PC-3 (cell line): Measurements from ENCODE around the gene SPATA16. TPM values are rescaled to one million over a fixed set of nuclear protein-coding genes. Genes with fewer than 3 reads are reported as not detected.
"Not testable (repeated sequence)": the region's sequence is repeated elsewhere in the genome, so short reads cannot be mapped to it uniquely, and the experiment has no call there.

Experiments
- ATAC-seq: fragments of 200-7000 bp; cut with Tn5 transposase; 2 replicates; pipeline ENCODE4 v1.9.1; 2020; ENCODE audit warnings: mild to moderate bottlenecking, moderate library complexity
- BruUV-seq: library from RNA; stranded (reverse); fragments of 400-500 nt; replicated peaks from 2 replicates; lab custom pipeline; 2021; lab: Mats Ljungman, UMichigan
- CTCF ChIA-PET: fragments of 300-600 bp; sonication (Branson Sonifier 250); formaldehyde crosslinking; loops from one replicate; lab custom pipeline; 2022; ENCODE audit warnings: antibody characterized with exemption; lab: Charles Lee
- POLR2A ChIA-PET: fragments of 300-600 bp; sonication (Branson Sonifier 250); formaldehyde crosslinking; loops from one replicate; lab custom pipeline; 2022; ENCODE audit warnings: antibody characterized with exemption; ENCODE audit not compliant: unreplicated experiment; lab: Charles Lee
- DNase-seq: peaks from one replicate; pipeline ENCODE4 v3.0.0-alpha.2; 2015
- H2AFZ ChIP-seq: fragments of 300-600 bp; sonication (generic); 2 replicates; pipeline ENCODE4 v1.6.0; 2016; ENCODE audit warnings: antibody characterized with exemption, low read length
- H3F3A ChIP-seq: fragments of 300-600 bp; sonication (generic); one replicate; pipeline ENCODE4 v1.6.0; 2017; ENCODE audit warnings: antibody characterized with exemption, low read length, control low read depth, mild to moderate bottlenecking; ENCODE audit not compliant: unreplicated experiment
- H3K27ac ChIP-seq: fragments of 300-600 bp; sonication (generic); 2 replicates; pipeline ENCODE4 v1.5.1; 2016; ENCODE audit warnings: mild to moderate bottlenecking, low read length
- H3K27me3 ChIP-seq: fragments of 300-600 bp; sonication (generic); 2 replicates; pipeline ENCODE4 v1.6.1; 2016; ENCODE audit warnings: low read length, mixed read lengths
- H3K36me3 ChIP-seq: fragments of 300-600 bp; sonication (generic); 2 replicates; pipeline ENCODE4 v1.6.1; 2016; ENCODE audit warnings: low read depth, mixed run types, low read length, mixed read lengths
- H3K4me1 ChIP-seq: fragments of 300-600 bp; sonication (generic); 2 replicates; pipeline ENCODE4 v1.5.1; 2016; ENCODE audit warnings: low read length; ENCODE audit not compliant: insufficient read depth
- H3K4me2 ChIP-seq: fragments of 300-600 bp; sonication (generic); 2 replicates; pipeline ENCODE4 v1.6.0; 2016; ENCODE audit warnings: low read length
- H3K4me3 ChIP-seq: fragments of 300-600 bp; sonication (generic); 2 replicates; pipeline ENCODE4 v1.5.1; 2016; ENCODE audit warnings: mild to moderate bottlenecking, low read length, mixed read lengths
- H3K79me2 ChIP-seq: fragments of 300-600 bp; sonication (generic); 2 replicates; pipeline ENCODE4 v1.6.1; 2017; ENCODE audit warnings: low read length, mixed read lengths
- H3K9ac ChIP-seq: fragments of 300-600 bp; sonication (generic); 2 replicates; pipeline ENCODE4 v1.6.0; 2016; ENCODE audit warnings: mild to moderate bottlenecking, low read length
- H3K9me2 ChIP-seq: fragments of 300-600 bp; sonication (generic); replicated peaks from 2 replicates; pipeline ENCODE4 v1.6.1; 2016; ENCODE audit warnings: mixed run types, low read length, mixed read lengths
- H3K9me3 ChIP-seq: fragments of 300-600 bp; sonication (generic); 2 replicates; pipeline ENCODE4 v1.6.1; 2016; ENCODE audit warnings: low read length, mixed read lengths
- H4K20me1 ChIP-seq: fragments of 300-600 bp; sonication (generic); 2 replicates; pipeline ENCODE4 v1.6.1; 2016; ENCODE audit warnings: low read length, mixed read lengths
- CTCF ChIP-seq: fragments of 300-600 bp; sonication (generic); conservative IDR thresholded peaks from 2 replicates; pipeline ENCODE4 v1.5.1; 2017; ENCODE audit warnings: antibody characterized with exemption, low read depth, mild to moderate bottlenecking, low read length
- EZH2 ChIP-seq: fragments of 300-600 bp; sonication (generic); IDR thresholded peaks from one replicate; pipeline ENCODE4 v1.6.1; 2017; ENCODE audit warnings: antibody characterized with exemption, mild to moderate bottlenecking, low read length; ENCODE audit not compliant: unreplicated experiment
- EZH2phosphoT487 ChIP-seq: fragments of 300-600 bp; sonication (generic); IDR thresholded peaks from 2 replicates; pipeline ENCODE4 v1.6.1; 2018; ENCODE audit warnings: mild to moderate bottlenecking, antibody characterized with exemption, low read length, borderline replicate concordance
- intact Hi-C: fragments of 100-400 bp; cut with micrococcal nuclease; formaldehyde crosslinking; loops from 2 replicates; pipeline ENCODE4 v1.9.0; 2023
- total RNA-seq: library from RNA; depleted of rRNA; stranded (reverse); fragments of >200 nt; gene quantifications from 2 replicates; pipeline ENCODE4 v1.2.3, GENCODE V29; 2014

The SPATA16 gene
- total RNA-seq, 1 experiment from 2014 or later = not detected

GRCh38 chr3:173156533-173156932, 15.5 kb upstream of the SPATA16 start:
- intact Hi-C loops, H3K4me2 ChIP-seq, H2AFZ ChIP-seq, H3K4me3 ChIP-seq, H3K27ac ChIP-seq, H3K79me2 ChIP-seq, CTCF ChIA-PET, H3K9me3 ChIP-seq, H3K9me2 ChIP-seq, H3K36me3 ChIP-seq, H4K20me1 ChIP-seq, H3K9ac ChIP-seq, DNase-seq, BruUV-seq, H3F3A ChIP-seq, H3K4me1 ChIP-seq, POLR2A ChIA-PET, ATAC-seq: not testable (repeated sequence)
- H3K27me3 ChIP-seq = peaks cover 26% of the 10 kb centered on the region

GRCh38 chr3:173153631-173154030, 12.6 kb upstream of the SPATA16 start:
- CTCF ChIA-PET = no interaction called here

GRCh38 chr3:173139420-173139819, 1.6 kb downstream of the SPATA16 start:
- POLR2A ChIA-PET = no interaction called here
- Histone ChIP-seq H3K27ac (no peak overlapping the region), H3F3A (no peaks in the 10 kb centered on the region), H3K36me3 (no peaks in the 10 kb centered on the region), H4K20me1 (no peaks in the 10 kb centered on the region), H3K9me3 (no peaks in the 10 kb centered on the region), H3K4me3 (no peak overlapping the region), H3K4me1 (no peaks in the 10 kb centered on the region), H3K27me3 (peaks cover 27% of the 10 kb centered on the region), H2AFZ (no peak overlapping the region), H3K9me2 (no peaks in the 10 kb centered on the region), H3K9ac (no peak overlapping the region), H3K4me2 (no peak overlapping the region), H3K79me2 (no peaks in the 10 kb centered on the region)
- no TSS peak for BruUV-seq
- DNase-seq (no peak), ATAC-seq (no peak)
- intact Hi-C loops = no loop called here
- TF ChIP-seq EZH2phosphoT487 (no peak), EZH2 (no peak), CTCF (no peak)
- CTCF ChIA-PET = no interaction called here

More at GRCh38 chr3:173153631-173154030, 12.6 kb upstream of the SPATA16 start:
- no peak overlapping the region for H2AFZ ChIP-seq
- ATAC-seq = no peak
- H3K27me3 ChIP-seq = peaks cover 15% of the 10 kb centered on the region; the same call in 1 of the 2 replicates
- no peaks in the 10 kb centered on the region for H3K9me2 ChIP-seq
- H4K20me1 ChIP-seq = no peaks in the 10 kb centered on the region
- no peak for DNase-seq
- no peaks in the 10 kb centered on the region for H3K36me3 ChIP-seq
- no TSS peak for BruUV-seq
- H3K9me3 ChIP-seq = no peaks in the 10 kb centered on the region
- intact Hi-C loops = no loop called here
- H3K79me2 ChIP-seq = no peaks in the 10 kb centered on the region
- no peak overlapping the region for H3K9ac ChIP-seq
- H3K27ac ChIP-seq = no peak overlapping the region
- no peak overlapping the region for H3K4me2 ChIP-seq
- TF ChIP-seq EZH2phosphoT487 = no peak
- no peak for TF ChIP-seq CTCF
- TF ChIP-seq EZH2 = no peak
- H3K4me3 ChIP-seq = no peak overlapping the region
- POLR2A ChIA-PET = no interaction called here
- H3K4me1 ChIP-seq = no peaks in the 10 kb centered on the region
- no peaks in the 10 kb centered on the region for H3F3A ChIP-seq
